AG20443 (cell line): Measurements from ENCODE around the gene RPL36A.

Experiments used
- DNase-seq: peaks from one replicate; pipeline ENCODE4 v3.0.0; 2012; ENCODE audit warnings: low spot score, mixed read lengths

The RPL36A gene

GRCh38 chrX:101442085-101442484, 51.3 kb downstream of the RPL36A start:
- DNase-seq = no peak
